GM21390 (cell line): Measurements from ENCODE around the gene LDLRAD4.

Source experiments
- ATAC-seq: cut with Tn5 transposase; IDR thresholded peaks from one replicate; pipeline ENCODE4 v1.9.1; 2021; ENCODE audit not compliant: unreplicated experiment

LDLRAD4 gene

GRCh38 chr18:13380691-13381070 lies 162.1 kb downstream of the LDLRAD4 start:
- ATAC-seq: no peak

DNA sequence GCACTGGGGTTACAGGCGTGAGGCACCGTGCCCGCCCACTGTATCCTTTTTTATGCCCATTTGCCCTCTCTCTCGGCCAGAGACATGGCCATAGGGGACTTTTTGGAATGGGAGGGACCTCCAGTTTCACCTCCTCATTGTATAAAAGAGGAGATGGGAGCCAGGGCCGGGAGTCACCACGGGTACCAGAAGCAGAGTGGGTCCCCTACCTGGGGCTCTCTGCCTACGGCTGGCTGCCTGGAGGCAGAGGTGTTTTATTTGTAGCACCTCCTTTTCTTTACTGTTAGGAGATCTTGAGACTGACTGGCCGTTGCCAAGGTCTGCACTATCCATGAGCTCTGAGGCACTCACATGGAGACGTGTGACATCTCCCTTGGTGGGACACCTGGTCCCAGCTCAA lies 162.8 kb downstream of the LDLRAD4 start:
- no peak for ATAC-seq

DNA sequence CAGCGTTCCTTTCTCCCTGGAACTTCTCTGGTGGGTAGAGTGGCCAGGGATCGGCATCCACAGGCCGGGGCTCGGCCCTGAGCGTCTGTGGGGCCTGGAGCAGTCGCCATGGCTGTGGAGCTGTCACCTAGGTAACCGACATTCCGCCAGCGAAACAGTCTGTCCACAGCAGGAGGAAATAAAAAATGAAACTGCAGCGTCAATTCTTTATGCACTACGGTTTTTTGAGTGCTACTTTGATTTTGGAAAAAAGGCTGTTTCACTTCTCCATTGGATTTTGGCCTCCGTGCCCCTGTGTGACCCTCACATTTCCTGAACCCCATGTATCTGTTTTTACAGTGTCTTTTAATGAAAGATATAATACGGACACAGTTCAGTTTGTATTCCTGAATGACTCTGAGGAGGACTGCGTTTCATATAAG lies 163.4 kb downstream of the LDLRAD4 start:
- no peak for ATAC-seq

GRCh38 chr18:13382366-13382953 lies 163.9 kb downstream of the LDLRAD4 start:
- ATAC-seq: no peak

GRCh38 chr18:13382954-13383827 lies 164.6 kb downstream of the LDLRAD4 start:
- ATAC-seq: no peak

DNA sequence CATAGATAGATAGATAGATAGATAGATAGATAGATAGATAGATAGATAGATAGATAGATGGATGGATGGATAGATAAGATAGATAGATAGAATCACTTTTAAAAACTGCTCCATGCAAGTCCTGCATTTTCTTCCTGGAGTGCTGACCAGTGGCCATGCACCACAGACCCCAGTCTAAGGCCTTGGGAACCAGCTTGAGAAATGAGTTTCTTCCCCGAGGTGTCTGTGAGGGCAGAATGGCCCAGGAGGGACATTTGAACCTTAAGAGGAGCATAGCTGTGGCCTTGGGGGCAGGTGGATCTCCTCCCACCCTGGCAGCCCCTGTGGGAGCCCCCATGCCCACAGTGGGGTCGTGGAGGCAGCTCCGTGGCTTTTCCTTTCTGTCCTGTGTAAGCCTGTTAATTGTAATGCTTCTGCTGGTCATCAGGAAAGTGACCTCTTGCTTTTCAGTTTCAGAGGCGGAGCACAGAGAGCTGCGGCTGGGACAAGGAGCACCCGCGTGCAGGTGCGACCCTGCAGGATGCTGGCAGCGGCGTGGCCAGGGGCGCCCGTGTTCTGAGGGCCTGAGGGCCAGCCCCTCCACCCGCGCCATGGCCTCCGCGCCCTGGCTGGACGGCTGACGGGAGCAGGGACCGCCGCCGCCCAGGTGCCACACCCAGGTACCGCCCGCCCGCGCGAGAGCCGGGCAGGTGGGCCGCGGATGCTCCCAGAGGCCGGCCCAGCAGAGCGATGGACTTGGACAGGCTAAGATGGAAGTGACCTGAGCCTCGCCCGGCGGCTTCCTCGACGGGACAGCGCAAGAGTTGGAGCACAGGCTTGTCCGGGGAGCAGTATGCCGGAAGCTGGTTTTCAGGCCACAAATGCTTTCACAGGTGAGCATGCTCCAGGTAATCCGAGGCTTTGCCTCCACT lies 168.6 kb downstream of the LDLRAD4 start:
- ATAC-seq: no peak

- no peak for ATAC-seq
These were observed 169.4 kb downstream of the LDLRAD4 start for GRCh38 chr18:13387855-13388548.

DNA sequence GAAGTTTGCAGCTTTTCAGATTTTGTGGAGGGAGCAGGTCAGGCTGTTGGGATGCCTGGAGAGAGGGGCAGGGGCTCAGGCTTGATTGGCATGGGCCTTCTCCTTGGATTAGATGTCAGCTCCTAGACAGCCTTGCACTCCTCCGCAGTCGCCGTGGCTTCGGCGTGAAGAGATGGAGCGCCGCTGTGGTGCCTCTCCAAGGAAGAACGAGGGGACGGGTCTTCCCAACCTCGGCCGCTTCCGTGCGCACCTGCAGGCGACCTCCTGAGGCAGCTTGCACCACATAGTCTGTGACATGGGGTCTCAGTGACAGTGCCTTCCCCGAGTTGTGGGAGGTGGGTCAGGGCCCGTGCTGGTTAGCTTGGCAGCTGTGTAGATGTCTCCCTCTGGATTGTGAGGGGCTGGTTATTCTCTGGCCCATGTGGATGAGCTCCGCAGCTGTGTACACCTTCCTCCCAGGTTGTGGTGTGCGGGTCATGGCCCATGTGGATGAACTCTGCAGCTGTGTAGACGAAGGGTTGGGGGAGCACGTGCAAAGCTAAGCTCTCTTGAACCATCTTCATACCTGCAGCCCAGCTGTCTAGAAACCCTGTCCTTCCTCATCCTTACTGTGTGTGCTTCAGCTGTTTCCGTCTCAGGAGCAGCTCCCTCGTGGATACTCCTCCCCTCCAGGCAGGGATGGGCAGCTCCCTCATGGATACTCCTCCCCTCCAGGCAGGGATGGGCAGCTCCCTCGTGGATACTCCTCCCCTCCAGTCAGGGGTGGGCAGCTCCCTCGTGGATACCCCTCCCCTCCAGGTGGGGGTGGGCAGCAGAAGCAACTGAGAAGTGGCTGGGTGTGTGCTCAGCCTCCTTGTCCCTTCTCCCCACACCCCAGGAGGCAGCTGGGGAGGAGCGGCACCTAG lies 170.3 kb downstream of the LDLRAD4 start:
- no peak for ATAC-seq

- no peak for ATAC-seq
These were observed 171.1 kb downstream of the LDLRAD4 start for GRCh38 chr18:13389491-13390131.

DNA sequence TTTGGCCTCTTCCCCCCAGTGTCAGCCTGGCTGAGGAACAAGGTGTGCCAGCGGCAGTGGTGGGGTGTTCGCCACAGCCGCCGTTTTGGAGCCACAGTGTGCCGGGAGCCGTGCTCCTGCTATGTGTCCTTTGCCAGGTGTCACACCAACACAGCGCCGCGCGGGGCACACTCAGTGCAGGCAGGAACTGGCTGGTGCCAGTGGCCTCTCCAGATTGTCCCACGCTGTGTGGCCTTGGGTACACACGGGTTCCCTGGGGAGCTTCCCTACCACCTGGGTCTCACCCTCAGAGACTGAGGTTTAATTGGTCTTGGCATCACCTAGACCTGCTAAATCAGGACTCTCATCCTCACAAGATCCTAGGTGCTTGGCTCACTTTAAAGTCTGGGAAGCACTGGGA lies 171.6 kb downstream of the LDLRAD4 start:
- ATAC-seq: no peak

DNA sequence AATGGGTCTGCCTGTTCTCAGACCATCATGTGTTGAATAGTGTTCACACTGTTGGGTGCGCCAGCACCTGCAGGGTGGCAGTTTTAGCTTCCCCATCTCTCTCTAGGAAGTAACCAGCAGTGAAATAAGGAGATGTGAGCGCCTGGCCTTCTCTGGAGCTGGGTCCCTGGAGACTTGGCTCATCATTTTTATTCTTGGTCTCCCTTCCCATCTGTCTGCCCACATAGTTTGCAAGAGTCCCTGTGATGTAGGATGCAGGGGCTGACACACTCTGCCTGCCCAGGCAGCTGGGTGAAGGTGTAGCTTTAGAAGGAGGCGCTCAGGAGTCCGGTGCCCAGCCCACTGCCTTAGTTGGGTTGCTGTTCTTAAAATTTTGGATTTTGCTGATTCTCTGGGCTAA lies 172.2 kb downstream of the LDLRAD4 start:
- no peak for ATAC-seq

GRCh38 chr18:13392029-13392750 lies 173.6 kb downstream of the LDLRAD4 start:
- ATAC-seq: no peak

DNA sequence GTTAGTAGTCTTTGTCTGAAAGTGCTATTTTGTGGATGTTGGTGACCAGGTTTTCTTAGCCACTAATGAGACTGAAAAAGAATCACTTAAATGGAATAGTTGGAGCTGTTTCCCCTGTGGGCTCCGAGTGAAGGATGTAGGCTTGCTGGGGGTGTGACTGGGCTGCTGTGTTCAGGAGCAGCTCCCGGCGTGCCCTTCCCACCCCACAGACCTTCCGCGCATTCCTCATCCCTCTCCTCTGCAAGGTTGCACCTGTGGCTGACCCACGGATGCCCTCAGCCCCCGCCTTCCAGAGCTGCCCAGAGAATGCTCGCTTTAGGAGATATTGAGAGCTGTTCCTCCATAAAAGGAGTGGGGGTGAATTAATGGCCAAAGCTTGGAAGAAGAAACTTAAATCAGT lies 174.3 kb downstream of the LDLRAD4 start:
- no peak for ATAC-seq

DNA sequence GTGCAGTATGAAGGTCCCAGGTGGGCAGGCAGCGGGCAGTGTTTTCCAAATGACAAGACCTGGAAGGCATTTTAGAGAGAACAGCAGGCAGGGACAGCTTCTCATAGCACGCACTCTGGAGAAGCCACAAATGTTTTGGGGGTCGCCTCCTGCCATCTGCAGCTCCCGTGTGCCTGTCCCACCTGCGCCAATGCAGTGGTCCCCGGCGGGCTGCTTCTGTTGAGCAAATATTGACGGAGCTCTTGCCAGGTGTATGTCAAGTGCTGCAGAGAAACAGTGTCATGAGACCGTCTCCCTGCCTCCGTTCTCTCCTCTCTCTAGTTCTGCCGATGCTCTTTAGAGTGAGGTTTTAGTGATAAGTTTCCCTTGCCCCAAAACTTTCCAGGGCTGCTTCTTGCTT lies 174.8 kb downstream of the LDLRAD4 start:
- no peak for ATAC-seq

DNA sequence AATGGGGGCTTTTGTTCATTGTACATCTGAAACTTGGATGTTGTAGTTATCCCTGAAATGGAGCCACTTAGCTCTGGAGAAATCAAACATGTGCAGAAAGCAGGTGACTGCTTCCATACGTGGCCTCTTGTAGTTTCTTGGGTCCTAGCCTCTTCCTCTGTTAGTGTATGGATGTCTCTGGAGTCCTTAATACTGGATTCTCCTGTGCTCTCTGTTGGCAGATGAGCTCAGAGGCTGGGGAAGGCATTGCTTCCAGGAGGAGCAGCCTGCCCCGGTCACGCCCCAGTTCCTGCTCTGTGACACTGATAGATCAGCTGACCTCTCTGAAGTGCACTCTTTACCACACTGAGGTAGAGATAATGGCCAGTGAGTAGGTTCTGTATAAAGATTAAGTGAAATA lies 176.2 kb downstream of the LDLRAD4 start:
- no peak for ATAC-seq

DNA sequence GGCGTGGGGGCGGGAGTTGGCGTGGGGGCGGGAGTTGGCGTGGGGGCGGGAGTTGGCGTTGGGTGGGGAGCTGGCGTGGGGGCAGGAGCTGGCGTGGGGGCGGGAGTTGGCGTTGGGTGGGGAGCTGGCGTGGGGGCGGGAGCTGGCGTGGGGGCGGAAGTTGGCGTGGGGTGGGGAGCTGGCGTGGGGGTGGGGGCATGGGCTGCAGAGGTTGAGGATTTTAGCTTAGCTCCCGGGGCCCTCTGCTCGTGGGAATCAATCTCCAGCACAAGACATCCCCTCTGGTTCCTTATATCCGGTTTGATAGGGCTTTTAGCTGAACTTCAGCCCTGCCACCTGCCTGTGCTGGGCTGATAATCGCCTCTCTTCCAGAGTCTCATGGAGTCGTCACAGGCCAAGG lies 177.0 kb downstream of the LDLRAD4 start:
- ATAC-seq: no peak

- no peak for ATAC-seq
These were observed 179.1 kb downstream of the LDLRAD4 start for GRCh38 chr18:13397504-13398163.

- no peak for ATAC-seq
These were observed 180.1 kb downstream of the LDLRAD4 start for GRCh38 chr18:13398631-13399030.
